K562 (cell line): ENCODE results near the gene PAFAH2. TPM values are rescaled to one million over a fixed set of nuclear protein-coding genes. Genes with fewer than 3 reads are reported as not detected.
A peak's percentile ranks its signal among the peaks of the same experiment; 100 is the strongest.

ENCODE experiments used
- BRCA1 ChIP-seq, 2 experiments: fragments of 450-650 bp in 1 of 2; sonication (generic) in 1 of 2; formaldehyde crosslinking in 1 of 2; IDR thresholded peaks; 2 replicates each; pipeline versions ENCODE4 v1.5.0 to v1.6.1; 2017 to 2020; ENCODE audit warnings: mild to moderate bottlenecking in 1 of 2, missing genetic modification reagents in 1 of 2
- BRF2 ChIP-seq: IDR thresholded peaks from 3 replicates; pipeline ENCODE4 v1.6.1; 2011; ENCODE audit warnings: borderline replicate concordance, mild to moderate bottlenecking; ENCODE audit not compliant: insufficient read length, insufficient read depth
- CREB3L1 ChIP-seq: fragments of 450-650 bp; IDR thresholded peaks from 2 replicates; pipeline ENCODE4 v1.6.1; 2014; ENCODE audit warnings: low read depth, mild to moderate bottlenecking, moderate library complexity, borderline replicate concordance
- FOXK1 ChIP-seq: sonication (generic); formaldehyde crosslinking; IDR thresholded peaks from 2 replicates; pipeline ENCODE4 v1.8.0; 2022; ENCODE audit warnings: missing genetic modification reagents, mild to moderate bottlenecking, borderline replicate concordance
- HOMEZ ChIP-seq: fragments of 250-450 bp; sonication (Bioruptor Pico); IDR thresholded peaks from 2 replicates; pipeline ENCODE4 v1.4.0; 2020; ENCODE audit warnings: mild to moderate bottlenecking, moderate library complexity
- NELFE ChIP-seq: IDR thresholded peaks from 2 replicates; pipeline ENCODE4 v1.6.1; 2011; ENCODE audit warnings: mild to moderate bottlenecking; ENCODE audit not compliant: insufficient read depth, insufficient read length
- NEUROD1 ChIP-seq: fragments of 150-350 bp; IDR thresholded peaks from 2 replicates; pipeline ENCODE4 v1.6.1; 2014; ENCODE audit warnings: borderline replicate concordance, low read length, low read depth; ENCODE audit not compliant: partially characterized antibody
- RBBP5 ChIP-seq: fragments of 200-600 bp; sonication (generic); IDR thresholded peaks from 2 replicates; pipeline ENCODE4 v1.6.1; 2012; ENCODE audit warnings: borderline replicate concordance, mild to moderate bottlenecking, low read length, control low read depth, inconsistent platforms; ENCODE audit not compliant: insufficient read depth, poor library complexity, severe bottlenecking
- RFX7 ChIP-seq: fragments of 250-450 bp; sonication (Bioruptor Pico); IDR thresholded peaks from 2 replicates; pipeline ENCODE4 v1.5.1; 2021; ENCODE audit warnings: mild to moderate bottlenecking
- SRF ChIP-seq, 2 experiments: fragments of 250-450, 450-650 bp in 1 of 2; sonication (Bioruptor Pico) in 1 of 2; sonication (generic) in 1 of 2; formaldehyde crosslinking; IDR thresholded peaks; 2 replicates each; pipeline versions ENCODE4 v1.5.0 to v1.5.1; 2020 to 2022; ENCODE audit warnings: mild to moderate bottlenecking in 1 of 2, missing genetic modification reagents in 1 of 2
- TCF3 ChIP-seq: sonication (generic); formaldehyde crosslinking; IDR thresholded peaks from 2 replicates; pipeline ENCODE4 v1.4.0; 2020; ENCODE audit warnings: mild to moderate bottlenecking, missing genetic modification reagents
- TEAD1 ChIP-seq, 2 experiments: fragments of 450-650 bp in 1 of 2; sonication (generic) in 1 of 2; formaldehyde crosslinking; IDR thresholded peaks; 2 replicates each; pipeline versions ENCODE4 v1.4.0 to v1.8.0; 2020 to 2022; ENCODE audit warnings: mild to moderate bottlenecking in 2 of 2, missing genetic modification reagents in 1 of 2
- ZFX ChIP-seq: sonication (generic); formaldehyde crosslinking; IDR thresholded peaks from 2 replicates; pipeline ENCODE4 v1.8.0; 2022; ENCODE audit warnings: mild to moderate bottlenecking, missing genetic modification reagents, moderate library complexity
- ZNF274 ChIP-seq: IDR thresholded peaks from 2 replicates; pipeline ENCODE4 v1.6.1; 2011; ENCODE audit warnings: low read depth, mild to moderate bottlenecking, low read length, moderate library complexity, borderline replicate concordance
- ZNF282 ChIP-seq: sonication (generic); formaldehyde crosslinking; IDR thresholded peaks from 2 replicates; pipeline ENCODE4 v1.8.1; 2023; ENCODE audit warnings: missing genetic modification reagents
- ZNF609 ChIP-seq: sonication (generic); formaldehyde crosslinking; IDR thresholded peaks from 2 replicates; pipeline ENCODE4 v1.8.1; 2023; ENCODE audit warnings: missing genetic modification reagents, mild to moderate bottlenecking, borderline replicate concordance
- polyA plus RNA-seq, 8 experiments: library from polyadenylated mRNA; depleted of rRNA in 4 of 8; stranded (reverse) in 5 of 8; unstranded in 3 of 8; fragments of >200 nt; fragmentation: Nextera tagmentation in 2 of 8; fragmentation: Illumina TruSeq in 1 of 8; extraction: Ambion mirVana in 2 of 8; extraction: Trizol in 1 of 8; gene quantifications; 2 replicates each; pipeline versions ENCODE4 v1.2.1 to v1.2.3, GENCODE V29; 2011 to 2014; ENCODE audit warnings: inconsistent platforms in 1 of 8, missing spikeins in 1 of 8
- total RNA-seq, 7 experiments: library from RNA; depleted of rRNA in 6 of 7; stranded (reverse); fragments of >200 nt in 6 of 7; fragmentation: Illumina TruSeq in 2 of 7; extraction: Trizol in 2 of 7; gene quantifications; 2 replicates each; pipeline versions ENCODE4 v1.2.1 to v1.2.3, GENCODE V29; 2011 to 2021; ENCODE audit warnings: low replicate concordance in 1 of 7

Gene PAFAH2
- total and polyA plus RNA-seq, 9 of the 15 experiments (the other 6 are each of a cell fraction or from before 2014, with no cell fraction given) = 4.2 to 10.9 (median 6.8) TPM

- TF ChIP-seq ZNF609 (CRISPR knock-in tag) (no peak), ZNF274 (0 out of 2 replicates have a peak, but pooled peaks have one; percentile 34), RFX7 (CRISPR knock-in tag) (0 out of 2 replicates have a peak, but pooled peaks have one; percentile 10), CREB3L1 (no peak; the same call in 1 of the 2 replicates), RBBP5 (peak; percentile 62), ZFX (CRISPR knock-in tag) (peak; percentile 91), BRF2 (no peak), FOXK1 (0 out of 2 replicates have a peak, but pooled peaks have one; percentile 74), SRF (CRISPR knock-in tag; IDR thresholded peaks at IDR 0.05) (peak in 1 of 2 experiments; percentile 72; a peak in 1 of 4 replicates), BRCA1 (IDR thresholded peaks at IDR 0.05) (no peak), BRCA1 (CRISPR knock-in tag; IDR thresholded peaks at IDR 0.05) (no peak), HOMEZ (CRISPR knock-in tag) (no peak), NEUROD1 (peak; percentile 30), NELFE (no peak), TCF3 (CRISPR knock-in tag) (peak; percentile 16; the same call in 1 of the 2 replicates), ZNF282 (peak; percentile 91; the same call in 1 of the 2 replicates), TEAD1 (CRISPR knock-in tag; IDR thresholded peaks at IDR 0.05) (0 out of 4 replicates have a peak, but pooled peaks of 1 of the 2 experiments have one; percentile 1)
Observed at GRCh38 chr1:26035203-26035958, 37.5 kb upstream of the PAFAH2 start (continued).
